Gastroesophageal sphincter (tissue), 4 donors: ENCODE measurements around the gene IKZF2. TPM values are rescaled to one million over a fixed set of nuclear protein-coding genes. Genes with fewer than 3 reads are reported as not detected.

Experiments
- ATAC-seq: fragments of 150-250 bp; one replicate; pipeline ENCODE4 v1.9.1; 2016; ENCODE audit warnings: mild to moderate bottlenecking, moderate library complexity
- H3K27ac ChIP-seq, 4 donors: fragments of 200-600 bp; sonication (generic) in 3 of 4; 1 replicate in 3 of 4; 2 replicates in 1 of 4; pipeline ENCODE4 v1.5.1; 2016 to 2019
- H3K27me3 ChIP-seq: fragments of 200-600 bp; sonication (generic); one replicate; pipeline ENCODE4 v1.5.1; 2019
- H3K36me3 ChIP-seq, 2 donors: fragments of 200-600 bp; sonication (generic); one replicate each; pipeline ENCODE4 v1.5.1; 2019; ENCODE audit warnings: control low read depth in 1 of 2
- H3K4me1 ChIP-seq, 3 donors: fragments of 200-600 bp; sonication (generic); 1 replicate in 2 of 3; 2 replicates in 1 of 3; pipeline ENCODE4 v1.5.1; 2016 to 2019; ENCODE audit warnings: control low read depth in 2 of 3
- H3K4me3 ChIP-seq, 2 donors: fragments of 200-600 bp; sonication (generic); one replicate each; pipeline ENCODE4 v1.5.1; 2019; ENCODE audit warnings: mild to moderate bottlenecking in 1 of 2, moderate library complexity in 1 of 2
- H3K9me3 ChIP-seq, 3 donors: fragments of 200-600 bp; sonication (generic); one replicate each; pipeline ENCODE4 v1.5.1; 2017 to 2019; ENCODE audit warnings: control low read depth in 2 of 3
- EP300 ChIP-seq: sonication (generic); formaldehyde crosslinking; IDR thresholded peaks from one replicate; pipeline ENCODE4 v1.6.1; 2017; ENCODE audit warnings: antibody characterized with exemption, mild to moderate bottlenecking
- POLR2A ChIP-seq, 2 donors: fragments of 450-650 bp; IDR thresholded peaks; one replicate each; pipeline ENCODE4 v1.6.1; 2017; ENCODE audit warnings: antibody characterized with exemption in 2 of 2, mild to moderate bottlenecking in 2 of 2, moderate library complexity in 1 of 2
- POLR2AphosphoS5 ChIP-seq: sonication (generic); formaldehyde crosslinking; IDR thresholded peaks from one replicate; pipeline ENCODE4 v1.6.1; 2017; ENCODE audit warnings: antibody characterized with exemption
- WGBS, 2 donors: methylation state at CpG; one replicate each; pipeline ENCODE4 v1.1.5; 2018; ENCODE audit warnings: low coverage in 1 of 2; 5-methylcytosine and 5-hydroxymethylcytosine counted together
- total RNA-seq, 4 donors: library from RNA; depleted of rRNA; stranded (reverse); fragments of >200 nt; gene quantifications; one replicate each; pipeline ENCODE4 v1.1.0, GENCODE V29; 2016
- TF ChIP-seq, protein P1 (sequence below), 4 experiments: fragments of 200-600 bp in 2 of 4; fragments of 450-650 bp in 2 of 4; sonication (generic) in 1 of 4; IDR thresholded peaks; one replicate each; pipeline ENCODE4 v1.5.1; 2017 to 2019; ENCODE audit warnings: antibody characterized with exemption in 4 of 4, mild to moderate bottlenecking in 2 of 4, moderate library complexity in 2 of 4

The IKZF2 gene
- total RNA-seq, result 10 to 100 TPM in 2 of 4 donors, 1 to 10 TPM in 2; 4.2 to 11.6 (median 9.6) TPM

DNA sequence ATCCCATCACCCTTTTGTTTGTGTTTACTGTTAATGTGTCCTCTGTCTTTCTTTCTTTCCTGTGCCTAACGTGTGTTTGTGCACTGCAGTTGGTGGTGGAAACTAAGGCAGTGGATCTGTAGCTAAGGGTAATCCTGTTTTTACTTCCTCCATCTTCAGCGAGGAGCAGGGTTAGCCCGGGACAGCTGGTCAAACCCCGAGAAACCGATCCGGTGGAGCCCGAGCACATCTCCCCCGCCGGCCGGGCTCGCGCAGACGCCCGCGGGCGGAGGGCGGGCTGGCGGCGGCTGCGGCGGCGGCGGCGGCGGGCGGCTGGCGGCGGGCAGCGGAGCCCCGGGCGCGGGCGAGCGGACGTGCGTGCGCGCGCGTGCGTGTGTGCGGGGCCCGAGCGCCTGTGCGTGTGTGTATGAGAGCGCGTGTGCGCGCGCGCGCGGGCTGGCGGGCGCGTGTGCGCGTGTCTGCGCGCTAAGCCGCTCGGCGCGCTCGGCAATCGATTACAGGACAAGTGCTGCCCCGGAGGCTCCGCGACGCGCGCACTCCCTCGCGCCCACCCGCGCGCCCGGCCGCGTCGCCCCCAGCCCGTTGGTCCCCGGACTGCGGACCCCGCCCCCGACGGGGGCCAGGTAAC, at the start of gene IKZF2:
TSS of gene IKZF2 (minus strand) at position 176 of the 628 bp plus-strand sequence. CDS start 2,983 bp downstream, outside the sequence.
- H3K4me3 ChIP-seq, result peak within 1 kb of the TSS; percentile 81 to 99
- no peaks in the 10 kb centered on the region for H3K9me3 ChIP-seq
- peak; percentile 93 for ATAC-seq
- H3K36me3 ChIP-seq, result no peaks in the 10 kb centered on the region
- H3K27me3 ChIP-seq, result no peaks in the 10 kb centered on the region
- H3K27ac ChIP-seq, result peak within 1 kb of the TSS; percentile 92 to 99 (median 96)
- 1% methylated on average over 19 of the region's 87 CpGs; no CpG with 5 or more reads in 1 of the 2 donors for WGBS, 2 donors
- peak; percentile 46 to 58 for TF ChIP-seq POLR2A (IDR thresholded peaks at IDR 0.05)
- TF ChIP-seq POLR2AphosphoS5, result no peak
- TF ChIP-seq, protein P1, sequence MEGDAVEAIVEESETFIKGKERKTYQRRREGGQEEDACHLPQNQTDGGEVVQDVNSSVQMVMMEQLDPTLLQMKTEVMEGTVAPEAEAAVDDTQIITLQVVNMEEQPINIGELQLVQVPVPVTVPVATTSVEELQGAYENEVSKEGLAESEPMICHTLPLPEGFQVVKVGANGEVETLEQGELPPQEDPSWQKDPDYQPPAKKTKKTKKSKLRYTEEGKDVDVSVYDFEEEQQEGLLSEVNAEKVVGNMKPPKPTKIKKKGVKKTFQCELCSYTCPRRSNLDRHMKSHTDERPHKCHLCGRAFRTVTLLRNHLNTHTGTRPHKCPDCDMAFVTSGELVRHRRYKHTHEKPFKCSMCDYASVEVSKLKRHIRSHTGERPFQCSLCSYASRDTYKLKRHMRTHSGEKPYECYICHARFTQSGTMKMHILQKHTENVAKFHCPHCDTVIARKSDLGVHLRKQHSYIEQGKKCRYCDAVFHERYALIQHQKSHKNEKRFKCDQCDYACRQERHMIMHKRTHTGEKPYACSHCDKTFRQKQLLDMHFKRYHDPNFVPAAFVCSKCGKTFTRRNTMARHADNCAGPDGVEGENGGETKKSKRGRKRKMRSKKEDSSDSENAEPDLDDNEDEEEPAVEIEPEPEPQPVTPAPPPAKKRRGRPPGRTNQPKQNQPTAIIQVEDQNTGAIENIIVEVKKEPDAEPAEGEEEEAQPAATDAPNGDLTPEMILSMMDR (IDR thresholded peaks at IDR 0.05), result no peak
- no peak for TF ChIP-seq EP300
- H3K4me1 ChIP-seq, result peaks cover 0 to 40% (median 0%) of the 10 kb centered on the region in 3 donors

GRCh38 chr2:213199871-213200270, 48.5 kb upstream of the IKZF2 start:
- Histone ChIP-seq H3K27me3 (no peaks in the 10 kb centered on the region), H3K27ac (no peak overlapping the region), H3K4me3 (no peak overlapping the region), H3K4me1 (peaks cover 0 to 11% (median 0%) of the 10 kb centered on the region in 3 donors), H3K36me3 (no peaks in the 10 kb centered on the region), H3K9me3 (no peaks in the 10 kb centered on the region)
- TF ChIP-seq POLR2AphosphoS5, result no peak
- TF ChIP-seq EP300, result no peak
- no peak for TF ChIP-seq POLR2A (IDR thresholded peaks at IDR 0.05)
- TF ChIP-seq, protein P1 (IDR thresholded peaks at IDR 0.05), result no peak
- no peak for ATAC-seq

GRCh38 chr2:213189001-213189899, 37.8 kb upstream of the IKZF2 start:
- H3K9me3 ChIP-seq, result no peaks in the 10 kb centered on the region
- ATAC-seq, result no peak
- no peaks in the 10 kb centered on the region for H3K27me3 ChIP-seq
- no peak overlapping the region for H3K4me3 ChIP-seq
- peaks cover 0 to 21% (median 0%) of the 10 kb centered on the region in 3 donors for H3K4me1 ChIP-seq
- H3K36me3 ChIP-seq, result no peaks in the 10 kb centered on the region
- no peak overlapping the region for H3K27ac ChIP-seq
- WGBS, 2 donors, result 29 to 38% methylated on average over 10 to 16 of the region's 16 CpGs
- TF ChIP-seq POLR2AphosphoS5, result no peak
- TF ChIP-seq EP300, result no peak
- TF ChIP-seq, protein P1 (IDR thresholded peaks at IDR 0.05), result no peak

- TF ChIP-seq POLR2AphosphoS5 (no peak), POLR2A (IDR thresholded peaks at IDR 0.05) (no peak), EP300 (no peak)
- TF ChIP-seq, protein P1 (IDR thresholded peaks at IDR 0.05), result no peak
- no peaks in the 10 kb centered on the region for H3K9me3 ChIP-seq
- no peaks in the 10 kb centered on the region for H3K27me3 ChIP-seq
- no peak for ATAC-seq
- H3K4me1 ChIP-seq, result peaks cover 0 to 21% (median 0%) of the 10 kb centered on the region in 3 donors
- no peak overlapping the region for H3K27ac ChIP-seq
- H3K4me3 ChIP-seq, result no peak overlapping the region
- no peaks in the 10 kb centered on the region for H3K36me3 ChIP-seq
- 67 to 75% methylated on average over 1 to 2 of the region's 2 CpGs for WGBS, 2 donors
Measured at GRCh38 chr2:213188533-213188867, 37.1 kb upstream of the IKZF2 start.
